ENCODE results near the gene CAMTA1.

DNA sequence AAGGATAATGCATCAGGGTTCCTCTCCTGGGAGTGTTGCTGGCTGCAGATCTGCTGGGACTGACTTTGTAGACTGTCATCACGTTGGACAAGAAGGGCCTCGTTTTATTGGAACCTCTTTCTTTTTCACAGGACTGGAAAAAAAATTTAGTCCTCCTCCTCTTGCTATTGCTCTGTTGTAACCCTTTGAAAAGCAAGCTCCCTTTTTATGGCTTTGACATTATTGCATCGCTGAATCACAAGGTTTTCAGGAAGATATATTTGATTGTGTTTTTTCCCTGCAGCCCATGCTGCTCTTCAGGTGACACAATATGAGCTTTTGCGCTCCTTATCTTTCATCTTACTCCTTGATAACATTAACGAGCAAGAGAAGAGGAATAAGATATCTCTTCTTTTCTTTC is 290.9 kb downstream of the CAMTA1 start:
- TF ChIP-seq, protein P1, sequence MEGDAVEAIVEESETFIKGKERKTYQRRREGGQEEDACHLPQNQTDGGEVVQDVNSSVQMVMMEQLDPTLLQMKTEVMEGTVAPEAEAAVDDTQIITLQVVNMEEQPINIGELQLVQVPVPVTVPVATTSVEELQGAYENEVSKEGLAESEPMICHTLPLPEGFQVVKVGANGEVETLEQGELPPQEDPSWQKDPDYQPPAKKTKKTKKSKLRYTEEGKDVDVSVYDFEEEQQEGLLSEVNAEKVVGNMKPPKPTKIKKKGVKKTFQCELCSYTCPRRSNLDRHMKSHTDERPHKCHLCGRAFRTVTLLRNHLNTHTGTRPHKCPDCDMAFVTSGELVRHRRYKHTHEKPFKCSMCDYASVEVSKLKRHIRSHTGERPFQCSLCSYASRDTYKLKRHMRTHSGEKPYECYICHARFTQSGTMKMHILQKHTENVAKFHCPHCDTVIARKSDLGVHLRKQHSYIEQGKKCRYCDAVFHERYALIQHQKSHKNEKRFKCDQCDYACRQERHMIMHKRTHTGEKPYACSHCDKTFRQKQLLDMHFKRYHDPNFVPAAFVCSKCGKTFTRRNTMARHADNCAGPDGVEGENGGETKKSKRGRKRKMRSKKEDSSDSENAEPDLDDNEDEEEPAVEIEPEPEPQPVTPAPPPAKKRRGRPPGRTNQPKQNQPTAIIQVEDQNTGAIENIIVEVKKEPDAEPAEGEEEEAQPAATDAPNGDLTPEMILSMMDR (IDR thresholded peaks at IDR 0.05): no peak
- TF ChIP-seq POLR2A (IDR thresholded peaks at IDR 0.05) (no peak), POLR2AphosphoS5 (IDR thresholded peaks at IDR 0.05) (no peak)

Data from stomach (tissue), 4 donors.